Subcutaneous adipose tissue (tissue), 4 donors: ENCODE results near the gene CWC22. TPM values are rescaled to one million over a fixed set of nuclear protein-coding genes. Genes with fewer than 3 reads are reported as not detected.

ENCODE experiments used
- total RNA-seq, 4 donors: library from RNA; depleted of rRNA; stranded (reverse); fragments of >200 nt; gene quantifications; one replicate each; pipeline ENCODE4 v1.1.0, GENCODE V29; 2016
- TF ChIP-seq, protein P1 (sequence below): fragments of 450-650 bp; IDR thresholded peaks from one replicate; pipeline ENCODE4 v1.5.1; 2016; ENCODE audit warnings: low read depth, mild to moderate bottlenecking, control low read depth, antibody characterized with exemption, moderate library complexity

CWC22 gene
- total RNA-seq, 4 donors from 2014 or later: 14.3 to 23.6 (median 22.0) TPM

DNA sequence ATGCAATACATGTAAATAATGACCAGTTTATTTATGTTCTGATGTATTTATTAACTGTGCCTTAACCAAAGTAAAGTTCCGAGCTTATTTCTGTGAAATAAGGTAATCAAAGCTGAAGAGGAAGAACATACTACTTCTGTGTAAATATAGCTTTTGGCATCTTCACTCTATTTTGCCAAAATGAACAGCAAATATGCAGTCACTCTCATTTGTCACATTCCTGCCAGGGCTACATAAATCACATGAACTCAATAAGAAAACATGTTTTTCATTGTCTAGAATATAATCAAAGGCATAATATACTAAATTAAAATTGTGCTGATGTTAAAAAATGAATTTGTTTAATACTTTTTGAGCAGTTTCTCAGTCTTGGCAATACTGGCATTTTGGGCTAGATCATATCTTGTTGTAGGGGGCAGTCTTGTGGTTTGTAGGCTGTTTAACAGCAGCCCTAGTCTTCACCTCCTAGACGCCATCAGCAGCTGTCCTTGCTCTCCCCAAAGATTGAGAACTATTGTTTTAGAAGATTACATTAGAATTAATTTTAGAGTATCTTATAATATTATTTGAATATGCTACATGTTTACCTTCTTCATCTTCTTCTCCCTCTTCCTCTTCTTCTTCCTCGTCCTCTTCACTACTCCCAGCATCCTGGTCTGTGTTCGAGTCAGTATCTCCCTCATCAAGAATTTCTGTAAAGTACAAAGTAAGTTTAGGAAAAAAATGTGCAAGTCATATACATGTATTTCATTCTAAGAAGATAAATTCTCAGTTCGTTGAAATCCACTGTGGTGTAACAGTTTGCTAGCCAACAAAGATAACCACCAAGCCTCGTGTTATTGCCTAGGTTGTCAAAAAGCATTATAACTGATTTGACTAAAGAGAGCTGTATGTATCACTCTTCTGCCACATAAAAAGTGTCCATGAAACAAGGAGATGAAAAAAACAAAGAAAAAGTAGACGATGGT lies 41.5 kb downstream of the CWC22 start:
- TF ChIP-seq, protein P1, sequence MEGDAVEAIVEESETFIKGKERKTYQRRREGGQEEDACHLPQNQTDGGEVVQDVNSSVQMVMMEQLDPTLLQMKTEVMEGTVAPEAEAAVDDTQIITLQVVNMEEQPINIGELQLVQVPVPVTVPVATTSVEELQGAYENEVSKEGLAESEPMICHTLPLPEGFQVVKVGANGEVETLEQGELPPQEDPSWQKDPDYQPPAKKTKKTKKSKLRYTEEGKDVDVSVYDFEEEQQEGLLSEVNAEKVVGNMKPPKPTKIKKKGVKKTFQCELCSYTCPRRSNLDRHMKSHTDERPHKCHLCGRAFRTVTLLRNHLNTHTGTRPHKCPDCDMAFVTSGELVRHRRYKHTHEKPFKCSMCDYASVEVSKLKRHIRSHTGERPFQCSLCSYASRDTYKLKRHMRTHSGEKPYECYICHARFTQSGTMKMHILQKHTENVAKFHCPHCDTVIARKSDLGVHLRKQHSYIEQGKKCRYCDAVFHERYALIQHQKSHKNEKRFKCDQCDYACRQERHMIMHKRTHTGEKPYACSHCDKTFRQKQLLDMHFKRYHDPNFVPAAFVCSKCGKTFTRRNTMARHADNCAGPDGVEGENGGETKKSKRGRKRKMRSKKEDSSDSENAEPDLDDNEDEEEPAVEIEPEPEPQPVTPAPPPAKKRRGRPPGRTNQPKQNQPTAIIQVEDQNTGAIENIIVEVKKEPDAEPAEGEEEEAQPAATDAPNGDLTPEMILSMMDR: no peak

DNA sequence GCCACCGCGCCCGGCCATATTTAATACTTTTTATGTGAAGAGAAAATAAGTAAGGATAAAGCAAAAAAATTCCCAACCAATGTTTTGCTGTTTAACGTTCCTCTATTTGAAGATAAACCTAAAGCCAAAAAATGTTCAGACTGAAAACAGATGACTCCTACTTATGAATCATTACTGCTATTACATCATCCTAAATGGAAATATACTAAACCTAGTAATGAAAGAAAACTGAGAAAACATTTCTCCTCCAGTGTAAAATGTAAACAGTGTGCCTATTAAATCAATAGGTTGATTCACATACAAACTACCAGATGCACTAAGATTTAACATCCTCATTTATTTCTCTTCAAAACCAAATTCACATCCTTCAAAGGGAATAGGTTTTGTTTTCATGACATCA lies 43.5 kb downstream of the CWC22 start:
- TF ChIP-seq, protein P1: no peak

DNA sequence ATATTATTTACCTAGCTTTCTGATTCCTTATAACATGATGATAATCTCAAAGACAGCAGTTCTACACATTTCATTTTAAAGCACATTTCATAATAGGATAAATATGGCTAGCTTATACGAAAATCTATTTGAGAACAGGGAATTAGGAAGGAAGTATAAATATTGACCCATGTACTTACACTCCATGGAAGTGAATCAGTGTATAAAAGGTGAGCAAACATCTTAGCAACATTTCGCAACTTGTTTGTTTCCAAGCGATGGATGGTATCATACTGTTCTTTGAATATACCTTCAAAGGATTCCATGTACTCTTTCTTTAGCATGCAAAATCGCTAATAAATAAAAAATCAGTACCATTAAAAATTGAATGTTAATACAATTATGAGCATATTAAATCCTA lies 53.1 kb downstream of the CWC22 start:
- TF ChIP-seq, protein P1: no peak

DNA sequence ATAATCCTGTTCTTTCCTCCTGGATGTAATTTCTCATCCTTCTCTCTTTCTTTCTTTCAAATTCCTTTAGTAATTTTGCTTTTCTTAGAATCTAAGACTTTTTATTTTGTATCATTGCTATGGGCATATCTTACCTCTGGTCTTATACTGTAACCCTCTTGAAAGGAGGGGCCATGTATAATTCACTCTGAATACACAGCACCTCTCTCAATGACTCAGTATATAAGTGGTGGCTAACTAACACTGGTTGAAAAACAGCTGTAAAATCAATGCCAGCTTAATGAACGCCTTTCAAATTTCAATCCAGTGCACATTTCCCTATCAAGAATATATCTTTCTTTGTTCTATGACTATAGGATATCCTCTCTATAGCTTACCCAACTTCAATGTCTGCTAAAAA lies 53.7 kb downstream of the CWC22 start:
- TF ChIP-seq, protein P1: no peak

DNA sequence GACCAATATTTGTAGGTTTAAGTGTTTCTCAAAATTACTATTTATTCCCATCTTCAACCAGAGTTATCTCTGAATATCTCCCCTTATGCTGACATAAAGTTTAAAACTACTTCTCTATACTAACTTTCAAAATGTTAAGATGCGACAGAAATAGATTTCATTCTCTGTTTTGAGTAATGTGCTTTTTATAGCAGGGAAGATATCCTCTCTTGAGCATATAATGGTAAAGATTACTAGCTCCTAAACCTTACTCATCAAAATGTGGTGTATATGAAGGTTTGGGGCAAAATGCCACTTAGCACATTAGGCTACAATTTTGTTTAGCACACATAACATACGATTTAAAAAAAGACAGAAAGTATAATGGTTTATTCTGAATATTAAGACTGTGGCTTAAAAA lies 54.4 kb downstream of the CWC22 start:
- TF ChIP-seq, protein P1: no peak

DNA sequence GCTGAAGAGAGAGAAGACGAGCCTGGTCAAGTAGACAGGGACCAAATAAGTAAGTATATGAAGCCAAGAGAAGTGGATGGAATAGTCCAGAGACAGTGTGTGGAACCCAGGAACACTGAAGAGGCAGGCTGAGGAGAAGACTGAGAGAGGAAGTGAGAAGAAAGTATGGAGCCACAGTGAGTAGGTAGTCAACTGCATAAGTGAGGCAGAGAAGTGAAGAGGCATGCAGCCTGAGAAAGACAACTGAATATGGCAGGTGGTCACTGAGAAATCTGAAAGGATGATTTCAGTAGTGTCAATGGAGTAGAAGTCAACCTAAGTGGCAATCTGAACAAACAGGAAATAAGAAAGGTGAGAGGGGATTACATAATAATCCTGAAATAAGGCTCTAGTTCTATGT lies 55.4 kb downstream of the CWC22 start:
- TF ChIP-seq, protein P1: no peak

DNA sequence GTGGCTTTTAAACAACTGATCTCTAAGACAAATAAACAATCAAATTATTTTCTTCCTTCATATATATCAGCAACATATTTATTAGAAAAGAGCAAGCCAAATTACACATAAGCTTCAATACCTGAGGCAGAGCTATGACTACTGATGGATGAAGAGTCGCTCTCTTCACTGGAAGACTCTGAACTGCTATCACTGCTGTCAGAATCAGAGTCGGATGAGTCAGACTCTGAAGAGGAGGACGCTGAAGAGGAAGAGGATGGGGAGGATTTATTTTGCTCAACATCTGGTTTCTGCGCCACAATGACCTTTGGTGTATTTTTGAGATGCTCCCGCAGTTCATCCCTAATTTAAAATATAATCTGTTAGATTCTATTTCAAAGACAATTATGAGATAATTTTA lies 56.7 kb downstream of the CWC22 start:
- TF ChIP-seq, protein P1: no peak
